ENCODE data around the gene CHMP1A.
"Not testable (repeated sequence)": the region's sequence is repeated elsewhere in the genome, so short reads cannot be mapped to it uniquely, and the experiment has no call there.

The CHMP1A gene

GRCh38 chr16:89691986-89692569 lies 34.6 kb upstream of the CHMP1A start:
- no peak for DNase-seq

GRCh38 chr16:89691231-89691985 lies 33.9 kb upstream of the CHMP1A start:
- DNase-seq = no peak

- DNase-seq = no peak
Measured at GRCh38 chr16:89690392-89690901, 32.9 kb upstream of the CHMP1A start.

DNA sequence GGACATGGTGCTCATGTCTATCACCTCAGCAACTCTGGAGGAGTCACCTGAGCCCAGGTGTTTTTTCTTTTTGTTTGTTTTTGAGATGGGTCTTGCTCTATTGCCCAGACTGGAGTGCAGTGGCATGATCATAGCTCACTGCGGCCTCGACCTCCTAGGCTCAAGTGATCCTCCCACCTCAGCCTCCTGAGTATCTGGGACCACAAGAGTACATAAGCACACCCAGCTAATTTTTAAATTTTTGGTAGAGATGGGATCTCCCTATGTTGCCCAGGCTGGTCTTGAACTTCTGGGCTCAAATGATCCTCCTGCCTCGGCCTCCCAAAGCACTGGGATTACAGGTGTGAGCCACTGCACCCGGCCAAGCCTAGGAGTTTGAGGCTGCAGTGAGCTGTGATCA lies 32.1 kb upstream of the CHMP1A start:
- DNase-seq = not testable (repeated sequence)

- DNase-seq = no peak
Measured at GRCh38 chr16:89689142-89689541, 31.6 kb upstream of the CHMP1A start.

DNA sequence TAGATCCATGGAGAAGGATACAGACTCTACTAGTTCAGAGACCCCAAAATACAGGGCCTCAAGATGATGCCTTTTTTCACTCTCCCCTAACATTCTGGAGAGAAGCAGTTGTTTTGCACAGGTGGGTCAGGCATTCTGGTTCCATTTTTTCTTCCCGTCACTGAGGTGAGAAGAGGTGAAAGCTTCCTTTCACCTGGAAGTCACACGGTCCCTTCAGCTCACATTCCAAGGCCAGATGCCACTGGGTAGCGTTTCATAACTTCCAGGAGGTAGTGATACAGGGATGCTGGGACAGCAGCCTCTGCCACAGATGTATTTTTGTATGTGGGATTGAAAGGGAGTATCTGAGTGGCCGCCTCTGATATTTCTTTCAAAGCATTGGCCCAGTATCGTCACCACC lies 30.9 kb upstream of the CHMP1A start:
- DNase-seq = no peak

GRCh38 chr16:89687092-89687940 lies 29.8 kb upstream of the CHMP1A start:
- no peak for DNase-seq

DNA sequence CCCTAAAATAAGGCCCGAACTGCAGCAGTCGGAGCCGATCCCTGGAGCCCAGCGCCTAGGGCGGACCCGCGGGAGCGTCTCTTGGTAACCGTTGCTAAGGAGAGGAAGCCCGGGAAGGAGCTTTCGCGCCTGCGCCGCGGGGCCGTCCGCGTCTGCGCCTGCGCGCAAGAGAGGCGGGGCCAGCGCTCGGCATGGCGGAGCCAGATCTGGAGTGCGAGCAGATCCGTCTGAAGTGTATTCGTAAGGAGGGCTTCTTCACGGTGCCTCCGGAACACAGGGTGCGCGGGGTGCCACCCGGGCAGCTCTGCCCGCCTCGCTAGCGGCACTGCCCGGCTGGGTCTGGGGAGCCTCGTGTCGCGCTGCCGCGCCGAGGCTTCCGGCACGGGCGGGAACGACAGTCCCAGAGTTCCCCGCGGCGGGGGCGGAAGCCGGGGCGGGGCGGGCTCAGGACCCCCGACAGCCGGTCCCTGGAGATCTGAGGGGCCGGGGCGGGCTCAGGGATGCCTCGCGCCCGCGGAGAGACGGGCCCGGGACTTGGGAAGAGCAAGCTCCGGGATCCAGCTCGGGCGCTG lies 29.1 kb upstream of the CHMP1A start, which contains the start of gene CDK10:
Gene CDK10, plus strand, starts transcription at position 170 of the 572 bp plus-strand sequence. Its CDS starts 22 bp downstream, at position 192.
- DNase-seq = peak; percentile 88 to 91

- DNase-seq = no peak
Measured at GRCh38 chr16:89685916-89686315, 28.4 kb upstream of the CHMP1A start.

DNA sequence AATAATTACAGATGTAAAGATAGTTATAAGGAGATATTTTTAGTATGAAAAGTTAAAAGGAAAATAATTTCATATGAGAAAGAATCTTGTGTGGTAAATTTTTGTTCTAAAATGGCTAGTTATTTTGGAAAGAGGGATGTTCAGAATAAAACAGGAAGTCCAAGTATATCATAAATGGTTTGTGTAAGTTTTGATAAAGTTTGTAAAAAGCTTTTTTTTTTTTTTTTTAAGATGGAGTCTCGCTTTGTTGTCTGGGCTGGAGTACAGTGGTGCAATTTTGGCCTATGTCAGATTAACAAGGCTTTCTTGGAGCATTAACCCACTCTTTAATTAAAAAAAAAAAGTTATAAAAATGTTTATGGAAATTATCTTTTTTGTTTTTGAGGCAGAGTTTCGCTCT lies 20.8 kb upstream of the CHMP1A start:
- no peak for DNase-seq

DNA sequence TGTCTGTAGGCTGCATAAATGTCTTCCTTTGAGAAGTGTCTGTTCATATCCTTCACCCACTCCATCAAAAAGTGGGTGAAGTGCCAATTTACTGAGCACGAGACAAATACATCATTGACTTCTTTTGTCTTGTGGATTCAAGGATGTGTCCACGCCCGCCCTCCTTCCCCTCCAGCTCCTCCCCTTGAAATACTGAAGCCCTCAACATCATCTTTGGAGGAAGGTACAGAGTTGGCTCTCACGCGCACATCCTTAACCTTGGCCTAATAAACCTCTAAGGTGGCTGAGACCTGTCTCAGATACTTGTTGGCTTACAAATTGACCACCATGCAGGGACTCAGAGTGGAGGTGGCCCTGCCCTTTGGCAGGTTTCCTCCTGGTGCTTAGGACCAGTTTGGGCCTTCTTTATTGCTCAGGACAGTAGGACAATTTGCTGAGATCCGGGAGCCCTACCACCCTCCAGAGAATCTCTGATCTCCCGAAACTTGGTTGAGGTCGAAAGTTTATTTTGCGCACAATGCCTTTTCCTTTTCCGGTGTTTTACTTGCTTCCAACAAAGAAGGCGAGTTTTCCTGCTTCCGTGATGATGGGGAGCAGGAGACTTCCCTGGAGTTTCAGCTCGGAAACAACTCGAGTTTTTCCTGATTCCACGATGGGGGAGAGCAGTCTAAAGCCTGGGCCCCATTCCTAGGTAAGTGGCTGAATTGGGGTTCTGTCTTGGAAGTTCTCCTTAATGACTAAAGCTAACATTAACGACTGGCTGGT lies 14.9 kb upstream of the CHMP1A start:
- DNase-seq = no peak

DNA sequence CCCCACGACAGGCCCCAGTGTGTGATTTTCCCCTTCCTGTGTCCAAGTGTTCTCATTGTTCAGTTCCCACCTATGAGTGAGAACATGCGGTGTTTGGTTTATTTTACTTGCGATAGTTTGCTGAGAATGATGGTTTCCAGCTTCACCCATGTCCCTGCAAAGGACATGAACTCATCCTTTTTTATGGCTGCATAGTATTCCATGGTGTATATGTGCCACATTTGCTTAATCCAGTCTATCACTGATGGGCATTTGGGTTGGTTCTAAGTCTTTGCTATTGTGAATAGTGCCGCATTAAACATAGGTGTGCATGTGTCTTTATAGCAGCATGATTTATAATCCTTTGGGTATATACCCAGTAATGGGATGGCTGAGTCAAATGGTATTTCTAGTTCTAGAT lies 14.1 kb upstream of the CHMP1A start:
- not testable (repeated sequence) for DNase-seq

GRCh38 chr16:89670496-89671431 lies 13.3 kb upstream of the CHMP1A start:
- DNase-seq = no peak

DNA sequence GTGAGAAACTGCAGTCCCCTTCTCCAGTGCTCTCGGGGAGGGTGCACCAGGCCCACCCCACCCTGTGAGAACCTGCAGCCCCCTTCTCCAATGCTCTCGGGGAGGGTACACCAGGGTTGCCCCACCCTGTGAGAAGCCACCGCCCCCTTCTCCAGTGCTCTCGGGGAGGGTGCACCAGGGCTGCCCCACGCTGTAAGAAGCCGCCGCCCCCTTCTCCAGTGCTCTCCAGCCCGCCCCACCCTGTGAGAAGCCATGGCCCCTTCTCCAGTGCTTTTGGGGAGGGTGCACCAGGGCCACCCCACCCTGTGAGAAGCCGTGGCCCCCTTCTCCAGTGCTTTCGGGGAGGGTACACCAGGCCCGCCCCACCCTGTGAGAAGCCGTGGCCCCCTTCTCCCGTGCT lies 12.2 kb upstream of the CHMP1A start:
- no peak for DNase-seq

GRCh38 chr16:89668790-89669158 lies 11.3 kb upstream of the CHMP1A start:
- no peak for DNase-seq

DNA sequence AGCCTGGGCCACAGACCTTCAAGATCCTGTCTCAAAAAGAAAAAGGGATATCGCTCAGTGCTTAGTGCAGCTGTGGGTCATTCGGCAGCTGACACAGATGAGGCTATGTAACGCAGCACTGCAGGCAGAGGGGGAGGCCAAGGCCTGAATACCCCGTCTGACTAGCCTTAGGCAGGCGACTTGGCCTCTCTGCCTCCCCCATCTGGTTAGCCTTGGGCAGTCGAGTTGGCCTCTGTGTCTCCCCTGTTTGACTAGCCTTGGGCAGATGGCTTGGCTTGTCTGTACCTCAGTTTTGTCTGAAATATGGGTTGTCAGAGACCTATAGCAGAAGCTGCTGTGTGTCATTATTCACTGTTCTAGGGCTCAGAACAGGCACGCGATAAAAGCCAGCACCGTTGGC lies 10.1 kb upstream of the CHMP1A start:
- DNase-seq = no peak

DNA sequence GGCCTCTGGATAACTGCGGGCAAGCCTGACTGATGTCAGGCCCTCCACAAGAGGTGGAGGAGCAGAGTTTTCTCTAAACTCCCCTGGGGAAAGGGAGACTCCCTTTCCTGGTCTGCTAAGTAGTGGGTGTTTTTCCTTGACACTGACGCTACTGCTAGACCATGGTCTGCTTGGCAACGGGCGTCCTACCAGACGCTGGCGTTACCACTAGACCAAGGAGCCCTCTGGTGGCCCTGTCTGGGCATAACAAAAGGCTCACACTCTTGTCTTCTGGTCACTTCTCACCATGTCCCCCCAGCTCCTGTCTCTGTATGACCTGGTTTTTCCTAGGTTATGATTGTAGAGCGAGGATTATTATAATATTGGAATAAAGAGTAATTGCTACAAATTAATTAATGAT lies 9.5 kb upstream of the CHMP1A start:
- peak in 1 of 2 donors; percentile 21 for DNase-seq

- DNase-seq = not testable (repeated sequence)
Measured at GRCh38 chr16:89664238-89664637, 6.7 kb upstream of the CHMP1A start.

DNA sequence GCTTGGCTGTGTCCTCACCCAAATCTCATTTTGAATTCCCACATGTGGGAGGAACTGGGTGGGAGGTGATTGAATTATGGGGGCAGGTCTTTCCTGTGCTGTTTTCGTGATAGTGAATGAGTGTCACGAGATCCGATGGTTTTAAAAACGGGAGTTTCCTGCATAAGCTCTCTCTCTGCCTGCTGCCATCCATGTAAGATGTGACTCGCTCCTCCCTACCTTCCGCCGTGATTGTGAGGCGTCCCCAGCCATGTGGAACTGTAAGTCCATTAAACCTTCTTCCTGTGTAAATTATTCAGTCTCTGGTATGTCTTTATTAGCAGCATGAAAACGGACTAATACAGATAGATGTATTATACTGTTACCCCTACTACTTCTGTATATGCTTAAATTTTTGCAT lies 3.7 kb upstream of the CHMP1A start:
- no peak for DNase-seq

DNA sequence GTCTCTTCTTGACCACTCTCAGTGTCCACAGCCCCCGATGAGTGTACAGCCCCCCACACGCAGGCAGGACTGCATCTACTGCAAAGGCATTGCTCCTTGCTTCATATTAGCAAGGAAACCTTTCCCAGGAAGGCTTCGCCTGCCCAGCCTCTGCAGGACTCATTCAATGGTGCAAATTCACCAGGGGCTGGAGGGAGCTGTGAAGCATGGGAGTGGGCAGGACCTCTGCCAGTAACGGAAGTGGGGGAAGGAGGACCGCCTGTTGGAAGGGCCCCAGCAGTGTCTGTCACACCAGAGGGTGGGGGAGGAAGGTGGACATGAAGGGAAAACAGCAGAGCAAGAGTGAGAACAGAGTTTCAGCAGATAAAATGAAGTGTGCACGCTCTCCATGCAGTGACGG lies 2.6 kb upstream of the CHMP1A start:
- DNase-seq = no peak

DNA sequence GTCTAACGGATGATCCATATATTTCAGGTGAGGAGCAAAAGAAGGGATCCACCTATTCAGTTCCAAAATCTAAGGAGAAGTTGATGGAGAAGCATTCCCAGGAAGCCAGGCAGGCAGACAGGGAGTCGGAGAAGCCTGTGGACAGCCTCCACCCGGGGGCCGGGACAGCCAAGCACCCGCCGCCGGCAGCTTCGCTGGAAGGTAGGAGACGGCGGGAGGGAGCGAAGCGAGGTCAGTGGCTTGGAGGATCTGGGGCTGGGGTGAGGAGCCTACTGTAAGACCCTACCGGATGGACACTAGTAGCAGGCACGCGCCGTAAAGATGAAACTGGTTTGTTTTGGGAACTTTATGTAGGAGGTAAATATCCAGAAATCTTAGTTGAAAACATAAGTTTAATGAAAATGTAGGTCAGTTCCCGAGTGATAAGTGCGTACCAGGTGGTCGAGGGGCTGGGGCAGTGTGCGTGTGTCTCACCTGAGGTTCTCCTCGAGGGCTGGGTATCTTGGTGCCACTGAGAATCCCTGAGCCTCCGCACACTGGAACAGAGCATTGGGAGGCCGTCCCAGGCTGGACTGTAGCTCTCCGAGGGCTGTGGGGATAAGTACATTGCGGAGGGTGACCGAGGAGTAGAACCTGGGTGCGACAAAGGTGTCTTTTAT lies 842 bp upstream of the CHMP1A start:
- no peak for DNase-seq

Data from CD4-positive, alpha-beta T cell treated with Interleukin-1 beta for 1 hour (primary cell).